Lower lobe of right lung (tissue), 2 donors: Measurements from ENCODE around the gene SLC39A13. TPM values are rescaled to one million over a fixed set of nuclear protein-coding genes. Genes with fewer than 3 reads are reported as not detected.

Experiments used
- ATAC-seq, 2 donors: fragments of 200-7000 bp; cut with Tn5 transposase; one replicate each; pipeline ENCODE4 v1.9.1; 2020 to 2022; ENCODE audit warnings: mild to moderate bottlenecking in 2 of 2, moderate library complexity in 2 of 2
- DNase-seq: peaks from one replicate; pipeline ENCODE4 v3.0.0-alpha.2; 2020
- H3K27ac ChIP-seq: fragments of 200-600 bp; one replicate; pipeline ENCODE4 v1.8.0; 2022
- H3K27me3 ChIP-seq: fragments of 200-600 bp; one replicate; pipeline ENCODE4 v1.8.0; 2022; ENCODE audit warnings: low read depth
- H3K36me3 ChIP-seq: fragments of 200-600 bp; one replicate; pipeline ENCODE4 v1.8.0; 2022; ENCODE audit warnings: mild to moderate bottlenecking
- H3K4me1 ChIP-seq: fragments of 200-600 bp; one replicate; pipeline ENCODE4 v1.8.0; 2022
- H3K4me3 ChIP-seq: fragments of 200-600 bp; one replicate; pipeline ENCODE4 v1.8.0; 2022; ENCODE audit warnings: mild to moderate bottlenecking
- H3K9me3 ChIP-seq: fragments of 200-600 bp; one replicate; pipeline ENCODE4 v1.8.0; 2022
- intact Hi-C: fragments of 100-400 bp; cut with DNase I; formaldehyde crosslinking; loops from one replicate; pipeline ENCODE4 v1.11.0; 2022
- total RNA-seq: library from RNA; stranded (reverse); fragmentation: NEBNext Ultra II Directional; extraction: Animal tissue kit (Norgen Biotek cat#: 25700); gene quantifications from one replicate; pipeline ENCODE4 v1.2.1, GENCODE V29; 2021
- TF ChIP-seq, protein P1 (sequence below): fragments of 200-600 bp; IDR thresholded peaks from one replicate; pipeline ENCODE4 v1.8.0; 2022; ENCODE audit warnings: antibody characterized with exemption, mild to moderate bottlenecking
- donor health status: DM: no; HTN: yes; CAD: no; lungs with severe emphysema.

Gene SLC39A13
- total RNA-seq, 1 donor from 2014 or later = 48.0 TPM

DNA sequence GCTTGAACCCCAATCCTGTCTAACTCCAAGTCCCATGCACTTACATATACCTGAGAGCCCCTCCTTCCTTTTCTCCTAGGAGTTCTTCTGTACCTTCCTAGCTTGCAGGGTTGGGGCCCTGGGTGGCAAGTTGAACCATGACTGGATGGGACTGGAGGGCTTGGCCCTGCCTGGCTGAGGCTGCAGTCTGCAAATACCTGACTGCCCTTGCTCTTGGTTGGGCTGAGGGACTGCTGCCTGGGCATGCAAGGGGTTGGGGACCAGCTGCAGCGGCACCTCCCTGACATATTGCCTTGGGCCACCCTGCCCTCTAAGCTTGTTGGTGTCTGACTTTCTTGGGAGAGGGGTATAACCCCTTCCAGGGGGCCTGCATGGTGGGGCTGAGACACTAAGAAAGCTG lies 9.8 kb upstream of the SLC39A13 start:
- TF ChIP-seq, protein P1, sequence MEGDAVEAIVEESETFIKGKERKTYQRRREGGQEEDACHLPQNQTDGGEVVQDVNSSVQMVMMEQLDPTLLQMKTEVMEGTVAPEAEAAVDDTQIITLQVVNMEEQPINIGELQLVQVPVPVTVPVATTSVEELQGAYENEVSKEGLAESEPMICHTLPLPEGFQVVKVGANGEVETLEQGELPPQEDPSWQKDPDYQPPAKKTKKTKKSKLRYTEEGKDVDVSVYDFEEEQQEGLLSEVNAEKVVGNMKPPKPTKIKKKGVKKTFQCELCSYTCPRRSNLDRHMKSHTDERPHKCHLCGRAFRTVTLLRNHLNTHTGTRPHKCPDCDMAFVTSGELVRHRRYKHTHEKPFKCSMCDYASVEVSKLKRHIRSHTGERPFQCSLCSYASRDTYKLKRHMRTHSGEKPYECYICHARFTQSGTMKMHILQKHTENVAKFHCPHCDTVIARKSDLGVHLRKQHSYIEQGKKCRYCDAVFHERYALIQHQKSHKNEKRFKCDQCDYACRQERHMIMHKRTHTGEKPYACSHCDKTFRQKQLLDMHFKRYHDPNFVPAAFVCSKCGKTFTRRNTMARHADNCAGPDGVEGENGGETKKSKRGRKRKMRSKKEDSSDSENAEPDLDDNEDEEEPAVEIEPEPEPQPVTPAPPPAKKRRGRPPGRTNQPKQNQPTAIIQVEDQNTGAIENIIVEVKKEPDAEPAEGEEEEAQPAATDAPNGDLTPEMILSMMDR = no peak
- intact Hi-C loops = no loop called here
- Histone ChIP-seq H3K4me3 (no peak overlapping the region), H3K27me3 (no peaks in the 10 kb centered on the region), H3K36me3 (no peaks in the 10 kb centered on the region), H3K4me1 (peaks cover 45% of the 10 kb centered on the region), H3K9me3 (no peaks in the 10 kb centered on the region), H3K27ac (no peak overlapping the region)
- ATAC-seq = no peak
- DNase-seq = no peak

DNA sequence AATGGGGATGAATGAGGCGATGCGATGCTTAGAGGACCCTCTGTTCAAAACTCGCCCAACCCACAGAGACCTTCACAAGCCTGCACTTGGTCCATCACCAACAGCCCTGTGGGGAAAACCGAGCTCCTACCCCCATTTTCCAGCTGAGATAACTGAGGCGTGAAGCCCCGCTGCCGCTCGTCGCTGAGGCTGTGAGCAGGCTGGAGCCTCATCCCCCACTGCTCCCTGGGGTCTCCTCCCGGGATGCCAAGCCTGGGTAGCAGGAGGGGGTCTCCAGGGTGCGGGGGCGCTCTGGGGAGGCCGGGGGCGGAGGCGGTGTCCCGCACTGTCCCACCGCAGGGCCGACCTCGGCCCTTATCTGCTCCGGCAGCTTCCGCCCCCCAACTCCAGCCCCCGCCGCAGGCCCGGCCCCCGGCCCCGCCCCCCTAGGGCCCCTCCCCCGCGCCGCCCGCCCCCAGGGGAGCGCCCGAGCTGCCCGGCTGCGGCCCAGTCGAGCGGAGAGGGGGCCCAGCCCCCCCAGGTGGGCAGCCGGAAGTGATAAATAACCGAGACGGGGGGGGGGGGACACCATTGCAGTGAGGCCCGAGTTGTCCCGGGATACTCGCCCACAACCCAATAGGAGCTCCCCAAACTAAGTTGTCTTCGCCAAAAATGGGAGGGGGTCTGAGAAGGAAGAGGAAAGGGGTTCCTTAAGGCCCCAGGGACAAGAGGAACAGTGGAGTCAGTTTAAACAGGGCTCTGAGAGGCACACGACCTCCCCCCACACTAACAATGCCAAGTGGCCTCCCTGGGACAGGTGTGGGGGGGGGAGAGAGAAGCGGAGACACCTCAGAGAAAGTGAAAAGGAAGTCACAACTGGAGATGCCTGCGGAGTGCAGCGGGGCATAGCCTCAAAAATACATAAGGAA lies 8.3 kb upstream of the SLC39A13 start:
- Histone ChIP-seq H3K27ac (peak overlapping the region; percentile 75), H3K4me3 (peak overlapping the region; percentile 61), H3K36me3 (no peaks in the 10 kb centered on the region), H3K27me3 (no peaks in the 10 kb centered on the region), H3K9me3 (no peaks in the 10 kb centered on the region), H3K4me1 (peaks cover 31% of the 10 kb centered on the region)
- intact Hi-C loops = no loop called here
- ATAC-seq = peak; percentile 80 to 85
- TF ChIP-seq, protein P1 = no peak
- no peak for DNase-seq

DNA sequence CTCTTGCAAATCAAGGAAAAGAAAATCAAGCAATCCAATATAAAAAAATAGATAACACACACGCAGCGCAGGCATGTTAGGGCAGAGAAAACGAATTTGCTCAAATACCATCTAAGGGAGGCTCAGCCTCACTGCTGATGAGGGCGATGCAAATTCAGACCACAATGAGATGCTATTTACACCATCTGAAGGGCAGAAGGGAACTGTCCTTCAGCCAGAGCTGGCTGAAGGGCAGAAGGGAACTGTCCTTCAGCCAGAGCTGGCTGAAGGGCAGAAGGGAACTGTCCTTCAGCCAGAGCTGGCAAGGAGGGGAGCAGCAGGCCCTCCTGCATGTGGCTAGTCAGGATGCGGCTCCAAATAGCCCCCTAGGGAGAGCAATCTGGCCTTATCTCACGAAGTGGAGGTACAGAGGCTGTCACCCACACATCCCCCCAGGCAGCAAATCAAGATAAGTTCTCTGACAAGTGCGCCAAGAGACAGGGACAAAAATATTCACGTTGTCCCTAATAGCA lies 7.6 kb upstream of the SLC39A13 start:
- TF ChIP-seq, protein P1 = no peak
- Histone ChIP-seq H3K9me3 (no peaks in the 10 kb centered on the region), H3K4me1 (peaks cover 24% of the 10 kb centered on the region), H3K27me3 (no peaks in the 10 kb centered on the region), H3K4me3 (peak overlapping the region; percentile 61), H3K36me3 (no peaks in the 10 kb centered on the region), H3K27ac (peak overlapping the region; percentile 75)
- no peak for DNase-seq
- peak; percentile 48 to 57 for ATAC-seq
- intact Hi-C loops = no loop called here

DNA sequence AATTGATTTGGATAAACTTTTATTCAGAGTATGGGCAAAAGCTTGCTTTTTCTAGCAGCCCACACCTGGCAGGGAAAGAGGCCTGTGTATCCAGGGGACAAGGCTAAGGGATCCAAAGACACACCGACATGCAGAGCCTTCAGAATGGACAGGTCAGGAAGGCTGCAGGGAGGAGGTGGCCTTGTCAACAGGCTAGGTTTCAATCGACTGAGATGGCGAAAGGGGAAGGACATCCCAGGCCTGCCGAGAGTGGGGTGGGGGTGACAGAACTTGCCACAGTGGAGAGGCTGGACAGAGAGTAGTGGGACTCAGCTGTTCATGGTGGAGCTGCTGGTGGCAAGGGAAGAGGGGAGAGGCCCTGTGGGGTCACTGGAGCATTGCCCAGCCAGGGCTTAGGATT lies 5.3 kb upstream of the SLC39A13 start:
- TF ChIP-seq, protein P1 = no peak
- H3K27ac ChIP-seq = no peak overlapping the region
- no peak overlapping the region for H3K4me3 ChIP-seq
- intact Hi-C loops = no loop called here
- DNase-seq = no peak
- H3K4me1 ChIP-seq = peaks cover 35% of the 10 kb centered on the region
- no peaks in the 10 kb centered on the region for H3K36me3 ChIP-seq
- no peaks in the 10 kb centered on the region for H3K9me3 ChIP-seq
- H3K27me3 ChIP-seq = no peaks in the 10 kb centered on the region
- ATAC-seq = no peak

DNA sequence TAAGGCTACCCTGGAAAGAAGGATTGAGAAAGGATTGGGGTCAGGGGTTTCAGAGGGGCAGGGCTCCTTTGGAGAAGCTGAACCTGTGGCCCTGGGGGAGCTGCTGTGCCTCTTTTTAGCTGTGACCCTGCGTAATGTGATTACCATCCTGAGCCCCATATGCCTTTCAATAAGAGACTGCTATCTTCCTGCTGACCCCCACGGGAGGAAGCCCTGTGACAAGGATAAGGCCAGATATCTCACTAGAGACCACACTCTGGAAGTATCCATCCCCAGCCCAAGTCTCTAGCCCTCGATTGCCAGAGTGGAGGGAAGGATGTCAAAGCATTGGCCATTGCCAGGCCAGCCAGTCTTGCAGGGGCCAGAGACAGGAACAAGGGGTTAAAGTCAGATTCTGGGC lies 4.8 kb upstream of the SLC39A13 start:
- intact Hi-C loops = no loop called here
- ATAC-seq (no peak), DNase-seq (no peak)

More for the DNA sequence above, 4.8 kb upstream of the SLC39A13 start:
- Histone ChIP-seq H3K4me1 (peaks cover 35% of the 10 kb centered on the region), H3K9me3 (no peaks in the 10 kb centered on the region), H3K4me3 (no peak overlapping the region), H3K27ac (no peak overlapping the region), H3K36me3 (no peaks in the 10 kb centered on the region), H3K27me3 (no peaks in the 10 kb centered on the region)
- TF ChIP-seq, protein P1 = no peak
